GM12878 (cell line): Measurements from ENCODE around the gene IFNK. TPM values are rescaled to one million over a fixed set of nuclear protein-coding genes. Genes with fewer than 3 reads are reported as not detected.

Experiments
- EED ChIP-seq: sonication (generic); IDR thresholded peaks from 2 replicates; pipeline ENCODE4 v1.6.1; 2016; ENCODE audit warnings: antibody characterized with exemption, low read depth
- EP300 ChIP-seq, 2 experiments: fragments of 150-350 bp in 1 of 2; IDR thresholded peaks; 2 replicates each; pipeline ENCODE4 v1.6.1; 2011 to 2012; ENCODE audit warnings: low read depth in 2 of 2, low read length in 2 of 2, borderline replicate concordance in 1 of 2, improper control_type of control experiment in 1 of 2, inconsistent platforms in 1 of 2; ENCODE audit not compliant: control insufficient read depth in 1 of 2
- EZH2 ChIP-seq: IDR thresholded peaks from 2 replicates; pipeline ENCODE4 v1.6.1; 2012; ENCODE audit warnings: low read depth, mild to moderate bottlenecking, control low read depth, inconsistent platforms, low read length, borderline replicate concordance; ENCODE audit not compliant: control insufficient read depth
- FOS ChIP-seq: IDR thresholded peaks from 3 replicates; pipeline ENCODE4 v1.6.1; 2011; ENCODE audit warnings: borderline replicate concordance; ENCODE audit not compliant: insufficient read length; ENCODE audit errors: extremely low read depth
- JUND ChIP-seq: IDR thresholded peaks from 2 replicates; pipeline ENCODE4 v1.6.1; 2012; ENCODE audit warnings: low read depth, mild to moderate bottlenecking, low read length, improper control_type of control experiment, moderate library complexity
- MYC ChIP-seq: IDR thresholded peaks from 2 replicates; pipeline ENCODE4 v1.6.1; 2011; ENCODE audit warnings: mild to moderate bottlenecking, low read length, moderate library complexity, inconsistent platforms; ENCODE audit not compliant: insufficient read depth, insufficient replicate concordance, insufficient read length, severe bottlenecking
- NFXL1 ChIP-seq: fragments of 450-650 bp; IDR thresholded peaks from 2 replicates; pipeline ENCODE4 v1.6.1; 2017; ENCODE audit warnings: antibody characterized with exemption, mild to moderate bottlenecking, borderline replicate concordance
- PAX8 ChIP-seq: fragments of 450-650 bp; IDR thresholded peaks from 2 replicates; pipeline ENCODE4 v1.6.1; 2017; ENCODE audit warnings: mild to moderate bottlenecking, moderate library complexity
- RAD21 ChIP-seq: IDR thresholded peaks from 2 replicates; pipeline ENCODE4 v1.6.1; 2011; ENCODE audit warnings: mild to moderate bottlenecking, low read depth, low read length, moderate library complexity; ENCODE audit not compliant: insufficient read depth
- RB1 ChIP-seq: fragments of 450-650 bp; formaldehyde crosslinking; IDR thresholded peaks from 2 replicates; pipeline ENCODE4 v1.6.1; 2017; ENCODE audit warnings: mild to moderate bottlenecking, borderline replicate concordance
- RUNX3 ChIP-seq: IDR thresholded peaks from 2 replicates; pipeline ENCODE4 v1.6.1; 2012; ENCODE audit warnings: low read length, inconsistent platforms
- SIN3A ChIP-seq: IDR thresholded peaks from 2 replicates; pipeline ENCODE4 v1.6.1; 2012; ENCODE audit warnings: low read depth, low read length, improper control_type of control experiment
- SP1 ChIP-seq: IDR thresholded peaks from one replicate; pipeline ENCODE4 v1.6.1; 2011; ENCODE audit warnings: low read depth, low read length
- SRF ChIP-seq, 2 experiments: IDR thresholded peaks; 2 replicates each; pipeline ENCODE4 v1.6.1; 2011; ENCODE audit warnings: low read depth in 2 of 2, low read length in 2 of 2, mild to moderate bottlenecking in 1 of 2, moderate library complexity in 1 of 2
- YBX1 ChIP-seq: fragments of 450-650 bp; IDR thresholded peaks from 2 replicates; pipeline ENCODE4 v1.6.1; 2016; ENCODE audit warnings: antibody characterized with exemption
- ZNF217 ChIP-seq: fragments of 450-650 bp; IDR thresholded peaks from 2 replicates; pipeline ENCODE4 v1.6.1; 2017; ENCODE audit warnings: antibody characterized with exemption, mild to moderate bottlenecking
- ZZZ3 ChIP-seq: IDR thresholded peaks from 2 replicates; pipeline ENCODE4 v1.6.1; 2011; ENCODE audit warnings: low read depth; ENCODE audit not compliant: control insufficient read depth, insufficient read length
- polyA plus RNA-seq, 11 experiments: library from polyadenylated mRNA; depleted of rRNA in 4 of 11; unstranded in 6 of 11; stranded (reverse) in 5 of 11; fragments of >200 nt; fragmentation: Nextera tagmentation in 4 of 11; fragmentation: Illumina TruSeq in 1 of 11; extraction: Ambion mirVana in 4 of 11; extraction: Trizol in 1 of 11; gene quantifications; 1 replicate in 1 of 11; 2 replicates in 10 of 11; pipeline versions ENCODE4 v1.2.1 to v1.2.3, GENCODE V29; 2011 to 2016; ENCODE audit warnings: inconsistent platforms in 2 of 11, missing spikeins in 2 of 11, low read depth in 1 of 11
- total RNA-seq, 4 experiments: library from RNA; depleted of rRNA in 3 of 4; stranded (reverse); fragments of >200 nt in 3 of 4; fragmentation: Illumina TruSeq in 1 of 4; extraction: Trizol in 1 of 4; gene quantifications; 2 replicates each; pipeline versions ENCODE4 v1.2.1 to v1.2.3, GENCODE V29; 2013 to 2021
- TF ChIP-seq, protein P1 (sequence below): fragments of 450-650 bp; IDR thresholded peaks from 2 replicates; pipeline ENCODE4 v1.6.1; 2018; ENCODE audit warnings: mild to moderate bottlenecking, low read depth, moderate library complexity; ENCODE audit not compliant: partially characterized antibody
- TF ChIP-seq, protein P2 (sequence below): fragments of 450-650 bp; conservative IDR thresholded peaks from 2 replicates; pipeline ENCODE4 v1.6.1; 2017; ENCODE audit warnings: mild to moderate bottlenecking, moderate library complexity
- TF ChIP-seq, protein P3 (sequence below): fragments of 450-650 bp; IDR thresholded peaks from 2 replicates; pipeline ENCODE4 v1.6.1; 2017; ENCODE audit warnings: antibody characterized with exemption, mild to moderate bottlenecking, moderate library complexity

IFNK gene
- total and polyA plus RNA-seq, 10 of the 15 experiments (the other 5 are each of a cell fraction or from before 2014, with no cell fraction given), result 0.06 TPM; not detected in 9

DNA sequence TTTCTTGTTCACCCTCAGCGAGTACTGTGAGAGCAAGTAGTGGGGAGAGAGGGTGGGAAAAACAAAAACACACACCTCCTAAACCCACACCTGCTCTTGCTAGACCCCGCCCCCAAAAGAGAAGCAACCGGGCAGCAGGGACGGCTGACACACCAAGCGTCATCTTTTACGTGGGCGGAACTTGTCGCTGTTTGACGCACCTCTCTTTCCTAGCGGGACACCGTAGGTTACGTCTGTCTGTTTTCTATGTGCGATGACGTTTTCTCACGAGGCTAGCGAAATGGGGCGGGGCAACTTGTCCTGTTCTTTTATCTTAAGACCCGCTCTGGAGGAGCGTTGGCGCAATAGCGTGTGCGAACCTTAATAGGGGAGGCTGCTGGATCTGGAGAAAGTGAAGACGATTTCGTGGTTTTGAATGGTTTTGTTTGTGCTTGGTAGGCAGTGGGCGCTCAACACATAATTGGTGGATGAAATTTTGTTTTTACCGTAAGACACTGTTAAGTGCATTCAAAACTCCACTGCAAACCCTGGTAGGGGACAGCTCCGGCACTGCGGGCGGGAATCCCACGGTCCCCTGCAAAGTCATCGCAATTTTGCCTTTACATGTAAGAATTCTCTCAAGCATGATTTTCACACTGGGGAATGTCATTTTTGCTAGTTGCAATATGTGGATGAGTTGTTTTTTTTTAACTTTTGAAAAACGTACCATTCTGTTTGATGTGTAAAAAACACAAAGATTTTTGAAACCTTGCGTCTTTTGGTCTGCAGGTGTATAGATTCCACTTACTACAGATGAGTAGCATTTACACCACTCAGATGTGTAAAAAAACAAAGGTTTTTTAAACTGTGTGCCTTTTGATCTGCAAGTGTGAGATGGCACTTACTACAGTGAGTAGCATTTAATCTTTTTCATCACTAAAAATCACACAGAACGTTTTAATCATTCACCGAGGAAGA is 49.8 kb downstream of the IFNK start (continued):
- TF ChIP-seq EED (no peak), ZZZ3 (no peak), RB1 (peak; percentile 84; the same call in 1 of the 2 replicates), JUND (no peak), EZH2 (no peak), NFXL1 (no peak), SIN3A (no peak; the same call in 1 of the 2 replicates), SP1 (peak; percentile 71), FOS (no peak), RUNX3 (peak; percentile 36; the same call in 1 of the 2 replicates), YBX1 (no peak), SRF (IDR thresholded peaks at IDR 0.05; ENCODE audit: low read depth in 2 of 2, low read length in 2 of 2) (peak; percentile 4 to 77; a peak in 2 of 4 replicates), MYC (no peak), EP300 (IDR thresholded peaks at IDR 0.05; ENCODE audit: borderline replicate concordance in 1 of 2, control insufficient read depth in 1 of 2, low read depth in 2 of 2, low read length in 2 of 2) (peak in 1 of 2 experiments; percentile 71; a peak in 3 of 4 replicates), RAD21 (no peak), ZNF217 (no peak), PAX8 (no peak)
- TF ChIP-seq, protein P1, sequence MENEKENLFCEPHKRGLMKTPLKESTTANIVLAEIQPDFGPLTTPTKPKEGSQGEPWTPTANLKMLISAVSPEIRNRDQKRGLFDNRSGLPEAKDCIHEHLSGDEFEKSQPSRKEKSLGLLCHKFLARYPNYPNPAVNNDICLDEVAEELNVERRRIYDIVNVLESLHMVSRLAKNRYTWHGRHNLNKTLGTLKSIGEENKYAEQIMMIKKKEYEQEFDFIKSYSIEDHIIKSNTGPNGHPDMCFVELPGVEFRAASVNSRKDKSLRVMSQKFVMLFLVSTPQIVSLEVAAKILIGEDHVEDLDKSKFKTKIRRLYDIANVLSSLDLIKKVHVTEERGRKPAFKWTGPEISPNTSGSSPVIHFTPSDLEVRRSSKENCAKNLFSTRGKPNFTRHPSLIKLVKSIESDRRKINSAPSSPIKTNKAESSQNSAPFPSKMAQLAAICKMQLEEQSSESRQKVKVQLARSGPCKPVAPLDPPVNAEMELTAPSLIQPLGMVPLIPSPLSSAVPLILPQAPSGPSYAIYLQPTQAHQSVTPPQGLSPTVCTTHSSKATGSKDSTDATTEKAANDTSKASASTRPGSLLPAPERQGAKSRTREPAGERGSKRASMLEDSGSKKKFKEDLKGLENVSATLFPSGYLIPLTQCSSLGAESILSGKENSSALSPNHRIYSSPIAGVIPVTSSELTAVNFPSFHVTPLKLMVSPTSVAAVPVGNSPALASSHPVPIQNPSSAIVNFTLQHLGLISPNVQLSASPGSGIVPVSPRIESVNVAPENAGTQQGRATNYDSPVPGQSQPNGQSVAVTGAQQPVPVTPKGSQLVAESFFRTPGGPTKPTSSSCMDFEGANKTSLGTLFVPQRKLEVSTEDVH, result peak; percentile 86
- TF ChIP-seq, protein P2, sequence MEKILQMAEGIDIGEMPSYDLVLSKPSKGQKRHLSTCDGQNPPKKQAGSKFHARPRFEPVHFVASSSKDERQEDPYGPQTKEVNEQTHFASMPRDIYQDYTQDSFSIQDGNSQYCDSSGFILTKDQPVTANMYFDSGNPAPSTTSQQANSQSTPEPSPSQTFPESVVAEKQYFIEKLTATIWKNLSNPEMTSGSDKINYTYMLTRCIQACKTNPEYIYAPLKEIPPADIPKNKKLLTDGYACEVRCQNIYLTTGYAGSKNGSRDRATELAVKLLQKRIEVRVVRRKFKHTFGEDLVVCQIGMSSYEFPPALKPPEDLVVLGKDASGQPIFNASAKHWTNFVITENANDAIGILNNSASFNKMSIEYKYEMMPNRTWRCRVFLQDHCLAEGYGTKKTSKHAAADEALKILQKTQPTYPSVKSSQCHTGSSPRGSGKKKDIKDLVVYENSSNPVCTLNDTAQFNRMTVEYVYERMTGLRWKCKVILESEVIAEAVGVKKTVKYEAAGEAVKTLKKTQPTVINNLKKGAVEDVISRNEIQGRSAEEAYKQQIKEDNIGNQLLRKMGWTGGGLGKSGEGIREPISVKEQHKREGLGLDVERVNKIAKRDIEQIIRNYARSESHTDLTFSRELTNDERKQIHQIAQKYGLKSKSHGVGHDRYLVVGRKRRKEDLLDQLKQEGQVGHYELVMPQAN, result peak; percentile 68
- TF ChIP-seq, protein P3, sequence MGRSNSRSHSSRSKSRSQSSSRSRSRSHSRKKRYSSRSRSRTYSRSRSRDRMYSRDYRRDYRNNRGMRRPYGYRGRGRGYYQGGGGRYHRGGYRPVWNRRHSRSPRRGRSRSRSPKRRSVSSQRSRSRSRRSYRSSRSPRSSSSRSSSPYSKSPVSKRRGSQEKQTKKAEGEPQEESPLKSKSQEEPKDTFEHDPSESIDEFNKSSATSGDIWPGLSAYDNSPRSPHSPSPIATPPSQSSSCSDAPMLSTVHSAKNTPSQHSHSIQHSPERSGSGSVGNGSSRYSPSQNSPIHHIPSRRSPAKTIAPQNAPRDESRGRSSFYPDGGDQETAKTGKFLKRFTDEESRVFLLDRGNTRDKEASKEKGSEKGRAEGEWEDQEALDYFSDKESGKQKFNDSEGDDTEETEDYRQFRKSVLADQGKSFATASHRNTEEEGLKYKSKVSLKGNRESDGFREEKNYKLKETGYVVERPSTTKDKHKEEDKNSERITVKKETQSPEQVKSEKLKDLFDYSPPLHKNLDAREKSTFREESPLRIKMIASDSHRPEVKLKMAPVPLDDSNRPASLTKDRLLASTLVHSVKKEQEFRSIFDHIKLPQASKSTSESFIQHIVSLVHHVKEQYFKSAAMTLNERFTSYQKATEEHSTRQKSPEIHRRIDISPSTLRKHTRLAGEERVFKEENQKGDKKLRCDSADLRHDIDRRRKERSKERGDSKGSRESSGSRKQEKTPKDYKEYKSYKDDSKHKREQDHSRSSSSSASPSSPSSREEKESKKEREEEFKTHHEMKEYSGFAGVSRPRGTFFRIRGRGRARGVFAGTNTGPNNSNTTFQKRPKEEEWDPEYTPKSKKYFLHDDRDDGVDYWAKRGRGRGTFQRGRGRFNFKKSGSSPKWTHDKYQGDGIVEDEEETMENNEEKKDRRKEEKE, result no peak
